Prostate gland (tissue), 2 donors: ENCODE measurements around the gene DPP3.

Experiments
- CTCF ChIP-seq, 4 experiments: fragments of 200-600 bp in 2 of 4; fragments of 450-650 bp in 2 of 4; sonication (generic) in 2 of 4; IDR thresholded peaks; 1 replicate in 3 of 4; 2 replicates in 1 of 4; pipeline ENCODE4 v1.5.1; 2016 to 2019; ENCODE audit warnings: antibody characterized with exemption in 4 of 4, mild to moderate bottlenecking in 2 of 4, moderate library complexity in 2 of 4
- POLR2A ChIP-seq: fragments of 450-650 bp; IDR thresholded peaks from one replicate; pipeline ENCODE4 v1.6.1; 2016; ENCODE audit warnings: antibody characterized with exemption, mild to moderate bottlenecking
- POLR2AphosphoS5 ChIP-seq: sonication (generic); formaldehyde crosslinking; IDR thresholded peaks from one replicate; pipeline ENCODE4 v1.6.1; 2017; ENCODE audit warnings: antibody characterized with exemption

- TF ChIP-seq CTCF (IDR thresholded peaks at IDR 0.05) (no peak), POLR2AphosphoS5 (no peak), POLR2A (no peak)
Measured at GRCh38 chr11:66531841-66532240, 51.6 kb downstream of the DPP3 start.
